Left hindlimb (tissue), 1 donor: ENCODE data around the gene RASA4B.
"Not testable (repeated sequence)": the region's sequence is repeated elsewhere in the genome, so short reads cannot be mapped to it uniquely, and the experiment has no call there.

Experiments used
- DNase-seq: peaks from one replicate; pipeline ENCODE4 v3.0.0-alpha.2; 2018

Gene RASA4B

DNA sequence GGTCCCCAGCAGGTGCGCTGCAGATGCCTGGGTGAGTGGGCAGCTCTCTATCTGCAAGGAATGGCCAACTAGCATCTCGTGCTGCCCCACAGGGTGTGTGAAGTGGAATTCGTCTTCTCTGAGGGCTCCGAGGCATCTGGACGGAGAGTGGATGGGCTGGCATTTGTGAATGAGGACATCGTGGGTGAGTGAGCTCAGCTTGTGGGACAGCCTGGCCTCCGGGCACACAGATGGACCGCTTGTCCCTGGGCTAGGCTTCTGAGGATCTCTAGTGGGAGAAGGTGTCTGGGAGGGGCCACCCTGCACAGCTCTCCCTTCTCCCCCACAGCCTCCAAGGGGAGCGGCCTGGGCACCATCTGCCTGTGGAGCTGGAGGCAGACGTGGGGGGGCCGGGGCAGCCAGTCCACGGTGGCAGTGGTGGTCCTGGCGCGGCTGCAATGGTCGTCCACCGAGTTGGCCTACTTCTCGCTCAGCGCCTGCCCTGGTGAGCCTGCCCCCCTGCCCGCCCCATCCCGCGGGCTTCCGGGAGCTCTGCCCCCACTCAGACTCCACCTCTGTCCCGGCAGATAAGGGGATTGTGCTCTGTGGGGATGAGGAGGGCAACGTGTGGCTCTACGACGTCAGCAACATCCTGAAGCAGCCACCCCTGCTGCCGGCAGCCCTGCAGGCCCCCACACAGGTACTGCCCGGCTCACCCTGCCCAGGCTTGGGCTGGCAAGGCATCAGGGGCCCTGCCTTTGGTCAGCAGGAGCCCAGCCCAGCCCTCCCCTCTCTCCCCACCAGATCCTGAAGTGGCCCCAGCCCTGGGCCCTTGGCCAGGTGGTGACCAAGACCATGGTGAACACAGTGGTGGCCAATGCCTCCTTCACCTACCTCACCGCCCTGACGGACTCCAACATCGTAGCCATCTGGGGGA lies 45.2 kb downstream of the RASA4B start:
- no peak for DNase-seq

- DNase-seq = no peak
These were observed 45.8 kb downstream of the RASA4B start for GRCh38 chr7:102471791-102472125.

DNA sequence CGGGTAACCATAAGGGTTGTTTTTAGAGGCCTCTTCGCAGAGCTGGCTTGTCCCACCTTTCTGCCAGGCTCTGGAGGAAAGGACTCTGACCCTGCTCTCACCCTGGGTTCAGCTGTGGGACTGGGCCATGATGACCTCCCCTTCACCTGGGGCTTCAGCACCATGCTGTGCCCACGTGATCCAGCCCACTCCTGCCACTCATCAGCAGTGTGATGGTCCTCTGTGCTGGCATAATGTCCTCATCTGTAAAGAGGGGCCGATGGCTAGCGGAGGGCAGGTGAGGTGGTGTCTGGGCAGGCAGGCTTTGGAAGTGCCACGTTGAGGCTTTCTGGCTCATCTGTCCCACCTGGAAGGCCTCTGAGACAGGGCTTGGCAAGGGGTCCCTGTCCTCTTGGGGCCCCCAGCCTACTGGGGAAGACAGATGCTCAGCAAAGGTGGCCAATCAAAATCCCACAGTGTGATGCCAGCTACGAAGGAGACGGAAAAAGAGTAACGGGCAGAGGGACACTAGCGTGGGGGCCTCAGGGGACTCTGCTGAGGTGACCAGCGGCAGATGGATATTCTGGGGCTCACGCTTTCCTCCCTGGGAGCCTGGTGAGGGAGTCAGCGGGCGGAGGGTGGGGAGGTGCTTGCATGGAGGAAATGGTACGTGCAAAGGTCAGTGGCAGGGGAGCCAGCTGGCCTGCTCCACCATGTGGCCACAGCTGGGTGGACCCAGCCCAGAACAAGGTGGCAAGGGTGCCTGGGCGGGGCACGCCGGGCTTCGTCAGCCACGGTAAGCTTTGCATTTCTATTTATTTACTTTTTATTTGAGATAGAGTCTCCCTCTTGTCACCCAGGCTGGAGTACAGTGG lies 47.4 kb downstream of the RASA4B start:
- DNase-seq = no peak

- DNase-seq = no peak
These were observed 48.1 kb downstream of the RASA4B start for GRCh38 chr7:102469351-102469971.

DNA sequence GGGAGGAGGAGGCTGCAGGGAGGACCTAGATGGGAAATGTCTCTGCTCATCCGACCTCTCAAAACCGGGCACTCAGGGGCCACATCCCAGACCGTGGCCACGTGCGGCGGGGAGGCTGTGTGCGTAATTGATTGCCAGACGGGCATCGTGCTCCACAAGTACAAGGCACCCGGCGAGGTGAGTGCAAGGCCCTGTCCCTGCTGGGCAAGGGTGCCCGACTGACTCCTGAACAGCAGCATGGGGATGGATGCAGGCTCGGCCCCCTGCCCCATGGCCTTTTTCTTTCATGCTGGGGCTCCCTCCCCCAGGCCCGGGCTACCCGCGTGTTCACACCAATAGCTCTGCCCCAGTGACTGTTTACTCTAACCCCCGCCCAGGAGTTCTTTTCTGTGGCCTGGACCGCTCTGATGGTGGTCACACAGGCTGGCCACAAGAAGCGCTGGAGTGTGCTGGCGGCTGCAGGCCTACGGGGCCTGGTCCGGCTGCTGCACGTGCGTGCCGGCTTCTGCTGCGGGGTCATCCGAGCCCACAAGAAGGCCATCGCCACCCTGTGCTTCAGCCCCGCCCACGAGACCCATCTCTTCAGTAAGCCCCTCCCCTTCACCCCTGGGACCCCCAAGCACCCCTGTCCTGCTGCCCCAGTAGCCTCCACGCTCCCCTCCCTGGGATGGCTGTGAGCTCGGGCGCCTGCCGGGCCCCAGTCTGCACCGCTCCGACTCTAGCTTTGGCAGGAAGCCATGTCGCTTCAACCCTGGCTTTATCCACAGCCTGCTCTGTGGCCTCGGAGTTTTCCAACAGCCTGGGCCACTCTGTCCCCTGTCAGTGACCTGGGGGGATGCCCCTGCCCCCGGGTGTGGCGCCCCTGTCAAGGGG lies 48.9 kb downstream of the RASA4B start:
- no peak for DNase-seq

DNA sequence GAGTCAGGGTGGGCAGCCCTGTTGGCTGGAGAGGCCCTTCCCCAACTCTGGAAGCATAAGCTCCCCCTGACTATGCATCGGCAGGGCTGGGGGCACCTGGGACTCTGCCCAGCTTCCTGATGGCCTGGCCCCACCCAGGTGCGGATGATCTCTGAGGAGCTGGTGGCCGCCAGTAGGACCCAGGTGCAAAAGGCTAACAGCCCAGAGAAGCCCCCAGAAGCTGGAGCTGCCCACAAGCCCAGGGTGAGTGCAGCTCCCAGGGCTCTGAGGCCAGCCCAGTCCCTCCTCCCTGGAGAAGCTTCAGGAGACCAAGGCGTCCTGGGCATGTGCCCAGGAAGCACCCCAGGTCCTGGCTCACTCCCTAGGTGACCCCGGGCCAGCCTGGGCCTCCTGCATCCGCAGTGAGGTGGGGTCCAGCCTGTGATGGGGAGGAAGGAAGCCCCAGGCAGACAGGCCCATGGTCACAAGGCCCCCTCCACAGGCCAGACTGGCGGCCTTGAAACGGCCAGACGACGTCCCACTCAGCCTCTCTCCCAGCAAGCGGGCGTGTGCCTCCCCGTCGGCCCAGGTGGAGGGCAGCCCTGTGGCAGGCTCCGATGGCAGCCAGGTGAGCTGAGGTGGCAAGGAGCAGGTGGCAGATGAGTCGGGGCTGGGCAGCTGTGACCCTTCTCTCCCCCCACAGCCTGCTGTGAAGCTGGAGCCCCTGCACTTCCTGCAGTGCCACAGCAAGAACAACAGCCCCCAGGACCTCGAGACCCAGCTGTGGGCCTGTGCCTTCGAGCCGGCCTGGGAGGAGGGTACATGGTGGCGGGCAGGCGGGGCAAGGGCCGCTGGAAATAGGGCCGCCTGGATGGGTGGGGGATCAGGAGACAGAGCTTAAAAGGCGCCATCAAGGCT lies 49.7 kb downstream of the RASA4B start:
- DNase-seq = no peak

- DNase-seq = no peak
These were observed 51.5 kb downstream of the RASA4B start for GRCh38 chr7:102466097-102466496.

DNA sequence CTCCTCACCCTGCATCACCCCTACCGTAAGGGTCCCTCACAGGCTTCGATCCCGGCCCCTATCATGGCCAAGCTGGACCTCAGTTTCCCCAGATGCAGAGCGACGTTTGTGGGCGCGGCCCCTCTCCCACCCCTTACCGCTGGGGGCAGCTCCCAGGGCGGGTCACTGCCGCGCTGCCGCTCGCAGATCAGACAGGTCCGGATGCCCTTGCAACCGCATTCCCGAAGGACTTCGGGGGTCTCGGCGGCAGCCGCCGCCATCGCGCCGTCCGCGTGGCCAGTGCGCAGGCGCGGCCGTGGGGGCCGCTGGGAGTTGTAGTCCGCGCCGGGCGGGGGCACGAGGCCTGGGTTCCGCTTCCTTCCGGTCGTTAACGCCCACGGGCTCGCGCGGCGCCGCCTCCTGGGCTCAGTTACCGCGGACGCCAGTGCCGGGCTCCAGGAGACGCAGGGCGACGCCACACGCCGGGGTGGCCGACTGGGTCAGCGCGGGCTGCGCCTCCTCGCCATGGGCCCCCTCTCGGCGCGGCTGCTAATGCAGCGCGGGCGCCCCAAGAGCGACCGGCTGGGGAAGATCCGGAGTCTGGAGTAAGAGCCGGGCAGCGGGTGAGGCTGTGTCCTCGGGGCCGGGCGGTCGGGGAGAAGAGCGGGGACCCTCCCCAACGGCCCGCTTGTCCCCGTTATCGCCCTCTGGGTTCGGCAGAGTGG lies 52.8 kb downstream of the RASA4B start, which contains the start of the genes ALKBH4 and LRWD1:
Gene ALKBH4 (minus strand): TSS at position 287 of the 704 bp plus-strand sequence. CDS start 27 bp downstream, at position 260.
Gene LRWD1 (plus strand): TSS at position 408 of the 704 bp plus-strand sequence. CDS start 97 bp downstream, at position 505.
- peak; percentile 95 for DNase-seq

DNA sequence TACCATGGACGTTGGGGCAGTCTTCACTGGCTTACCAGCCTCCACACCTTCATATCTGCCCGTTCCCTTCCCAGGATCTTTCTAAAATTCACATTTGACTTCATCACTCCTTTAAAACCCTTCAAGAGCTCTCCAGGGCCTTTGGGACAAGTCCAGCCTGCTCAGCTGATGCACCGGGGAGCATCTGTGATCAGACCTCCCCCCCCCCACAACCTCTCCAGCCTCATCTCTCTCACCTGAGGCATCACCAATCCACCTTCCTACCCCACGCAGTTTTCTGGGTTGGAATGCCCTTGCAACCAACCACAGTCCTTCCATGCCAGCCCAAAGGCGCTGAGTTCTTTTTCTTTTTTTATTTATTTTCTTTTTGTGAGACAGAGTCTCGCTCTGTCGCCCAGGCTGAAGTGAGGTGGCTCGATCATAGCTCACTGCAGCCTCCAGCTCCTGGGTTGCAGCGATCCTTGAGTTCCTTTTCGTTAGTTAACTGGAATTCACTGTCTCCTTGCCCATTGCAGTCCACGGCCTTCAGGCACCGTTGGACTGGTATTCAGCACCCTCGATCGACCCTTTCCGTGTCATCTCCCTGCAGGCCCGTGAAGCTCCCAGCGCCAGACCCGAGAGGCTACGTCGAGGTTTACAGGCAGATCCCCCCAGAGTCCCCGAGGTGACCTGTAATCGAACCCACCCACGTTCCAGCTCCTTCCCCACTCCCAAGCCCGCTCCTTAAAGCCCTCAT lies 53.6 kb downstream of the RASA4B start:
- DNase-seq = no peak

DNA sequence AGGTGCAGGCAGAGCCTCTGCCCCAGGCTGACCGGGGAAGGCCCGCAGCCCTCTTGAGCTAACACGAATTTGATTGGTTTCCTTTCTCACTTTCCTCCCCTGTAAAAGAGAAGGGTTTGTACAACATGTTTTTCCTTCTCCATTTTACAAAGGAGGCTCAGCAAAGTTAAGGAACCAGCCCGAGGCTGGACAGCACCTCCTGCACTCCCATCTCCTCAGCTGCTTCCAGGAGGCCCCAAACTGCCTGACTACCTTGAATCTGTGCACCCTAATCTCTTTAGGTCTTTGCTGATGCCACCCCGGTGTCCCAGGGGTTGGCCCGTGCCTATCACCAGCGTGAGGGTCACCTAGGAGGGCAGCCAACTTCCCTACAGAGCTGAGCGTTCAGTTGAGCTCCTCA lies 57.1 kb downstream of the RASA4B start:
- DNase-seq = no peak

- DNase-seq = no peak
These were observed 58.2 kb downstream of the RASA4B start for GRCh38 chr7:102459221-102459844.

DNA sequence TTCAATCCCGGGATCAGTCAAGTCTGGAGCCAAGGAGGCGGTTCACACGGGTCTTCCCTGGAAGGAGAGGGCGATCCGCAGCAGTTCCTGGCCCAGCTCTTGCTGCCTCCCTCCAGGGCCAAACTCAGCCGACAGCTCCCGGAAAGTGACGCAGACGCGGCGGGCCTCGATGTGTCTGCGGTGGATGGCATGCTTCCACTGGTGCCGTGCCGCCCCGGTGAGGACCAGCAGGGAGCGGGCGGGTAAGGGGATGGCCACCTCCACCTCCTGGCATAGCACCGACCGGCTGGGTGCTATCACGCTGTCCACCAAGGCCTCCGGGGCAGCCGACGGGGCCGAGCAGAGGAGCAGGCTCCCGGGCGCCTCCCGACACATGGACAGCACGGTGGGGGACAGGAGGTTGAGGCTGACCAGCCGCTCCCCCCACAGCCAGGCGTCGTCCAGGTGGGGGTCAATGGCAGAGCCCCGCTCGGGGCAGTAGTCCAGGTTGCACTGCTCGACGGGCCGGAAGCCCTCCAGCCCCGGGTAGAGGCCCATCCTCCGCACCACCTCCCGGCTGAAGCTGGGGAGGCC lies 60.1 kb downstream of the RASA4B start:
- DNase-seq = no peak

- no peak for DNase-seq
These were observed 61.2 kb downstream of the RASA4B start for GRCh38 chr7:102456327-102456726.

DNA sequence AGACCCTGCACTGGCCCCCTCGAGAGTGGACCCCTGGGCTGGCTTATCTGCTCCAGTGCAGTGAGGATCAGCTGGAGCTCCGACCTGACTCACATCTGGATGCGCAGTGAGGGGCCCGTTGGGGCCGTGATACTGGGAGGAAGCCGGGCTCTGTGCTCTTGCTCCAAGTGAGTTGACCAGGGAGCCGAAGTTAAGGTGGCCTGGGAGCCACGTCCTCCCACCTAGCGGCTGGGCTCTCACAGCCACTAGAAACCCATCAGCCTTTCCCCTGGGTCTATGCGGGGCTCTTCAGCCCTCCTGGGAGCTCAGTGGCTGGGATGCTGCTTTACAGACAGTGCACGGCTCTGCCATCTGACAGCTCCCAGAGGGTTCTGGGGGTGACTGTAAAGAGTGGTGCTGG lies 62.0 kb downstream of the RASA4B start:
- DNase-seq = no peak

GRCh38 chr7:102454932-102455331 lies 62.6 kb downstream of the RASA4B start:
- not testable (repeated sequence) for DNase-seq

- DNase-seq = no peak
These were observed 63.1 kb downstream of the RASA4B start for GRCh38 chr7:102454468-102454867.

DNA sequence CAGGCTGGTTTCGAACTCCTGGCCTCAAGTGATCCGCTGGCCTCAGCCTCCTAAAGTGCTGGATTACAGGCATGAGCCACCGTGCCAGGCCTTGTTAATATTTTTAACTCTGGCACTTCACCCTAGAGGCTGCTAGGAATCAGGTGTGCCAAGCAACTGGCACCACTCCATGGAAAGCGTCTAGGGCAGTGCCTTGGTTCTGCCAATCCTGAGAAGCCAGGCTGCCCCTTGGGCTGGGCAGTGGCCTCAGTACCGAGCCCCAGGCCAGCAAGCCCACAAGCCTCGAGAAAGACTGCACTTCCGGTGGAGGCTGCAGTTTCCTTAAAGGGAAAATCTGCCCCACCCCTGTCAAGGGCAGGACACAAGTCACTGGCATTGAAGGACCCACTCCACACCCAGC lies 64.3 kb downstream of the RASA4B start:
- no peak for DNase-seq

DNA sequence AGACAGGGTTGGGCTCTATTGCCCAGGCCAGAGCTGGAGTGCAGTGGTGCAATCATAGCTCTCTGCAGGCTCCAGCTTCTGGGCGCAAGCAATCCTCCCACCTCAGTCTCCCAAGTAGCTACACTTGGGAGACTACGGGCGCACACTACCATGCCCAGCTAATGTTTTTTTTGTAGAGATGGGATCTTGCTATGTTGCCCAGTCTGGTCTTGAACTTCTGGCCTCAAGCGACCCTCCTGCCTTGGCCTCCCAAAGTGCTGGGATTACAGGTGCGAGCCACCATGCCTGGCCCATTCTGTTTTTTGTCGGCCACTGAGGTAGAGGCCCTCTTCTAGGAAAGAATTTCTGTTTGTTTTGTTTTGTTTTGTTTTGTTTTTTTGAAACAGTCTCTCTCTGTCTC lies 65.1 kb downstream of the RASA4B start:
- no peak for DNase-seq
